OCI-LY1 (cell line): ENCODE data around the gene USP6NL.

ENCODE experiments used
- EZH2 ChIP-seq: fragments of 200-600 bp; sonication (generic), shearing (Covaris generic); IDR thresholded peaks from 2 replicates; pipeline ENCODE4 v1.8.0; 2017; ENCODE audit warnings: borderline replicate concordance, mixed run types, mild to moderate bottlenecking, antibody characterized with exemption, low read length, moderate library complexity, mixed read lengths
- TF ChIP-seq, protein P1 (sequence below): fragments of 200-600 bp; sonication (generic), shearing (Covaris generic); IDR thresholded peaks from 2 replicates; pipeline ENCODE4 v1.5.1; 2017; ENCODE audit warnings: mild to moderate bottlenecking, antibody characterized with exemption, low read length, moderate library complexity, mixed read lengths

DNA sequence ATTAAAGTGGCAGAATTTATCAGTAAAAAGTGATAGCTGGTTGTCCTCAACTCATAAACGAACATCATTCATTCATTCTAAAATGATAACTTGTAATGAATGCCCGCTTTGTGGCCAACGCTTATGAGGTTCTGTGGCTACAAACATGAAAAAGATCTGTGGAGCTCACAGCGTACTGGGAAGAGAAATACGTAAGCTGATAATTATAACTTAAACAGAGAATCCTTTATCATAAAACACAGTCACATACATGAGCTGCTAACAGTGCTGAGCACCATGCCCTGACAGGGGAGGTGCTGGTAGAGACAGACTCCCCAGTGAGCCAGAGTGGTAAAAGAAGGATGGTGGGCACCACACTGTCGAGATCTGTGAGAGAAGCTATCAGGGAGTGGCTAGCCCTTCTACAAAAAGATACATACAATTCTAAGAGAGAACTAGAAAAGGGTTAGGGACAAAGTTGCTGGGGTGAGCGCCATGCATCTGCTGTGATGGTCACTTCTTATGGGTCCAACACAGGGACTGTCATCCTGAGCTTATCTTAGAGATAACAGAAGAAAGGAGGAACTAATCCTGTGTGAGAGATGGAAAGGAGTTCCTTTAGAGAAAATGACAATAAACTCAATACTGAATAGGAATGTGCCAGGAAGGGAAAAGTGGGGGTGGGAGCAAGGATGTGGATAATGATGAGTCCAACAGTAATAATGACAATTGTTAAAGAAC, 106.7 kb downstream of the USP6NL start:
- TF ChIP-seq EZH2: no peak
- TF ChIP-seq, protein P1, sequence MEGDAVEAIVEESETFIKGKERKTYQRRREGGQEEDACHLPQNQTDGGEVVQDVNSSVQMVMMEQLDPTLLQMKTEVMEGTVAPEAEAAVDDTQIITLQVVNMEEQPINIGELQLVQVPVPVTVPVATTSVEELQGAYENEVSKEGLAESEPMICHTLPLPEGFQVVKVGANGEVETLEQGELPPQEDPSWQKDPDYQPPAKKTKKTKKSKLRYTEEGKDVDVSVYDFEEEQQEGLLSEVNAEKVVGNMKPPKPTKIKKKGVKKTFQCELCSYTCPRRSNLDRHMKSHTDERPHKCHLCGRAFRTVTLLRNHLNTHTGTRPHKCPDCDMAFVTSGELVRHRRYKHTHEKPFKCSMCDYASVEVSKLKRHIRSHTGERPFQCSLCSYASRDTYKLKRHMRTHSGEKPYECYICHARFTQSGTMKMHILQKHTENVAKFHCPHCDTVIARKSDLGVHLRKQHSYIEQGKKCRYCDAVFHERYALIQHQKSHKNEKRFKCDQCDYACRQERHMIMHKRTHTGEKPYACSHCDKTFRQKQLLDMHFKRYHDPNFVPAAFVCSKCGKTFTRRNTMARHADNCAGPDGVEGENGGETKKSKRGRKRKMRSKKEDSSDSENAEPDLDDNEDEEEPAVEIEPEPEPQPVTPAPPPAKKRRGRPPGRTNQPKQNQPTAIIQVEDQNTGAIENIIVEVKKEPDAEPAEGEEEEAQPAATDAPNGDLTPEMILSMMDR: no peak
